Measurements from ENCODE around the gene FREY1.

GRCh38 chr11:45915446-45915845 is 8.4 kb upstream of the FREY1 start:
- TF ChIP-seq CTCF (conservative IDR thresholded peaks at IDR 0.05; ENCODE audit: low read length) = no peak
- no peak for TF ChIP-seq EZH2phosphoT487 (IDR thresholded peaks at IDR 0.05; ENCODE audit: borderline replicate concordance)

Measured in Loucy (cell line).